ENCODE data around the gene STK39.

DNA sequence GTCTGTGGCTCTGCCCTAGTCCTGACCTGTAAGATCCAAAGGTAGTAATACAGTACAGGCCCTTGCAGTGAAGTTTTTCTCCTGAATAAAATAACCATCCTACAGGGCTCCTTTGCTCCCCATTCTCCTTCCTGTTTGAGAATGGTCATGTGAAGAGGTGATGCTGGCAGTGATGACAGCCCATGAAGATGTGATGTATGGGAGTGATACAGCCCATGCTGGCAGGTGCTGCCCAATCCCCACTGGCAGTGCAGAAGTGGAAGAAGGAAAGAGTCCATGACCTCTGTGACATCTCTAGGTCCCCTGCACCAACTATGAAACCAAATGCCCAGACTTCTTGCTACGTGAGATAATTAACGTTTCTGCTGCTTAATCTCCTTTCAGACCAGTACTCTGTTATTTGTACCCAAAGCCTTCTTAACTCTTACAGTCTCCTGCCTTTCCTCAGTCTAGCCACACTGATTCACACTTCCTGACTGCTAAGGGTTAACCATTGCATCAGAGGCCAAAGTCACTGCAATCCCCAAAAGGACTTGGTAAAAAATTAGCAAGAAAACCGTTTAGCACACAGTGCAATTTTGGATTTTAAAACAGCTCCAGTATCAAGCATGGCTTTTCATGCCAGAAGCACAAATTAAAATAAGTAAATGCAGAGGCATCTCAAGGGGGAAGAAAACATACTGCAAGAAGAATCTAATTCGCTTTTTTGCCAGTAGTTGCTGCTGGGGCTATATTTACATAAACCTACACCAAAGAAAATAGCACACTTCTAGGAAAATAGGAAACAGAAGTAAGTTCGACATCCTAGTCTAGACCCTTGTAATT, 98.0 kb downstream of the STK39 start:
- TF ChIP-seq, protein P1, sequence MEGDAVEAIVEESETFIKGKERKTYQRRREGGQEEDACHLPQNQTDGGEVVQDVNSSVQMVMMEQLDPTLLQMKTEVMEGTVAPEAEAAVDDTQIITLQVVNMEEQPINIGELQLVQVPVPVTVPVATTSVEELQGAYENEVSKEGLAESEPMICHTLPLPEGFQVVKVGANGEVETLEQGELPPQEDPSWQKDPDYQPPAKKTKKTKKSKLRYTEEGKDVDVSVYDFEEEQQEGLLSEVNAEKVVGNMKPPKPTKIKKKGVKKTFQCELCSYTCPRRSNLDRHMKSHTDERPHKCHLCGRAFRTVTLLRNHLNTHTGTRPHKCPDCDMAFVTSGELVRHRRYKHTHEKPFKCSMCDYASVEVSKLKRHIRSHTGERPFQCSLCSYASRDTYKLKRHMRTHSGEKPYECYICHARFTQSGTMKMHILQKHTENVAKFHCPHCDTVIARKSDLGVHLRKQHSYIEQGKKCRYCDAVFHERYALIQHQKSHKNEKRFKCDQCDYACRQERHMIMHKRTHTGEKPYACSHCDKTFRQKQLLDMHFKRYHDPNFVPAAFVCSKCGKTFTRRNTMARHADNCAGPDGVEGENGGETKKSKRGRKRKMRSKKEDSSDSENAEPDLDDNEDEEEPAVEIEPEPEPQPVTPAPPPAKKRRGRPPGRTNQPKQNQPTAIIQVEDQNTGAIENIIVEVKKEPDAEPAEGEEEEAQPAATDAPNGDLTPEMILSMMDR (IDR thresholded peaks at IDR 0.05; ENCODE audit: poor library complexity, severe bottlenecking): no peak
- TF ChIP-seq SMC3 (conservative IDR thresholded peaks at IDR 0.05; ENCODE audit: poor library complexity) (no peak), POLR2AphosphoS5 (IDR thresholded peaks at IDR 0.05) (no peak), EP300 (conservative IDR thresholded peaks at IDR 0.05; ENCODE audit: poor library complexity, severe bottlenecking) (no peak), TAF1 (IDR thresholded peaks at IDR 0.05; ENCODE audit: low read depth) (no peak), RAD21 (conservative IDR thresholded peaks at IDR 0.05) (no peak), EZH2 (IDR thresholded peaks at IDR 0.05; ENCODE audit: borderline replicate concordance, insufficient read depth, low read length, poor library complexity, severe bottlenecking) (no peak)
- TF ChIP-seq, protein P2, sequence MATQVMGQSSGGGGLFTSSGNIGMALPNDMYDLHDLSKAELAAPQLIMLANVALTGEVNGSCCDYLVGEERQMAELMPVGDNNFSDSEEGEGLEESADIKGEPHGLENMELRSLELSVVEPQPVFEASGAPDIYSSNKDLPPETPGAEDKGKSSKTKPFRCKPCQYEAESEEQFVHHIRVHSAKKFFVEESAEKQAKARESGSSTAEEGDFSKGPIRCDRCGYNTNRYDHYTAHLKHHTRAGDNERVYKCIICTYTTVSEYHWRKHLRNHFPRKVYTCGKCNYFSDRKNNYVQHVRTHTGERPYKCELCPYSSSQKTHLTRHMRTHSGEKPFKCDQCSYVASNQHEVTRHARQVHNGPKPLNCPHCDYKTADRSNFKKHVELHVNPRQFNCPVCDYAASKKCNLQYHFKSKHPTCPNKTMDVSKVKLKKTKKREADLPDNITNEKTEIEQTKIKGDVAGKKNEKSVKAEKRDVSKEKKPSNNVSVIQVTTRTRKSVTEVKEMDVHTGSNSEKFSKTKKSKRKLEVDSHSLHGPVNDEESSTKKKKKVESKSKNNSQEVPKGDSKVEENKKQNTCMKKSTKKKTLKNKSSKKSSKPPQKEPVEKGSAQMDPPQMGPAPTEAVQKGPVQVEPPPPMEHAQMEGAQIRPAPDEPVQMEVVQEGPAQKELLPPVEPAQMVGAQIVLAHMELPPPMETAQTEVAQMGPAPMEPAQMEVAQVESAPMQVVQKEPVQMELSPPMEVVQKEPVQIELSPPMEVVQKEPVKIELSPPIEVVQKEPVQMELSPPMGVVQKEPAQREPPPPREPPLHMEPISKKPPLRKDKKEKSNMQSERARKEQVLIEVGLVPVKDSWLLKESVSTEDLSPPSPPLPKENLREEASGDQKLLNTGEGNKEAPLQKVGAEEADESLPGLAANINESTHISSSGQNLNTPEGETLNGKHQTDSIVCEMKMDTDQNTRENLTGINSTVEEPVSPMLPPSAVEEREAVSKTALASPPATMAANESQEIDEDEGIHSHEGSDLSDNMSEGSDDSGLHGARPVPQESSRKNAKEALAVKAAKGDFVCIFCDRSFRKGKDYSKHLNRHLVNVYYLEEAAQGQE (IDR thresholded peaks at IDR 0.05; ENCODE audit: borderline replicate concordance): no peak
